K562 (cell line): ENCODE data around the gene TRAPPC4. TPM values are rescaled to one million over a fixed set of nuclear protein-coding genes. Genes with fewer than 3 reads are reported as not detected.

ENCODE experiments used
- CBX1 ChIP-seq: sonication (generic); IDR thresholded peaks from 2 replicates; pipeline ENCODE4 v1.6.1; 2016; ENCODE audit warnings: antibody characterized with exemption, low read depth, mild to moderate bottlenecking
- ERF ChIP-seq: fragments of 450-650 bp; formaldehyde crosslinking; IDR thresholded peaks from 2 replicates; pipeline ENCODE4 v1.4.0; 2020; ENCODE audit warnings: mild to moderate bottlenecking, mixed read lengths
- L3MBTL2 ChIP-seq: fragments of 450-650 bp; IDR thresholded peaks from 2 replicates; pipeline ENCODE4 v1.6.1; 2016; ENCODE audit warnings: mild to moderate bottlenecking, moderate library complexity
- MCM3 ChIP-seq: fragments of 450-650 bp; IDR thresholded peaks from 2 replicates; pipeline ENCODE4 v1.6.1; 2016
- MNT ChIP-seq, 2 experiments: fragments of 450-650 bp; conservative IDR thresholded peaks; 2 replicates each; pipeline ENCODE4 v1.6.1; 2017; ENCODE audit warnings: mild to moderate bottlenecking in 2 of 2, moderate library complexity in 2 of 2
- RAD21 ChIP-seq, 2 experiments: fragments of 250-450 bp in 1 of 2; fragments of 450-650 bp in 1 of 2; sonication (Bioruptor Pico) in 1 of 2; formaldehyde crosslinking in 1 of 2; IDR thresholded peaks in 1 of 2; conservative IDR thresholded peaks in 1 of 2; 2 replicates each; pipeline versions ENCODE4 v1.4.0 to v1.8.0; 2020 to 2022; ENCODE audit warnings: mild to moderate bottlenecking in 2 of 2, moderate library complexity in 1 of 2
- RBM39 ChIP-seq: fragments of 200-400 bp; formaldehyde crosslinking; optimal IDR thresholded peaks from 2 replicates; pipeline ENCODE3; 2018; ENCODE audit warnings: low read depth, low read length
- RNF2 ChIP-seq: sonication (generic); IDR thresholded peaks from 2 replicates; pipeline ENCODE4 v1.6.1; 2016
- SMARCA4 ChIP-seq: fragments of 450-650 bp; IDR thresholded peaks from 2 replicates; pipeline ENCODE4 v1.6.1; 2016
- SMARCC2 ChIP-seq: fragments of 450-650 bp; IDR thresholded peaks from 2 replicates; pipeline ENCODE4 v1.6.1; 2017; ENCODE audit warnings: antibody characterized with exemption, moderate library complexity, mild to moderate bottlenecking, low read depth
- STAT5B ChIP-seq: fragments of 250-450 bp; sonication (Bioruptor Pico); IDR thresholded peaks from 2 replicates; pipeline ENCODE4 v1.8.0; 2021; ENCODE audit warnings: mild to moderate bottlenecking, inconsistent platforms
- TSHZ1 ChIP-seq: fragments of 250-450 bp; sonication (Bioruptor Pico); IDR thresholded peaks from 2 replicates; pipeline ENCODE4 v1.4.0; 2020; ENCODE audit warnings: mild to moderate bottlenecking, moderate library complexity
- ZBTB8A ChIP-seq: fragments of 450-650 bp; IDR thresholded peaks from 2 replicates; pipeline ENCODE4 v1.6.1; 2018; ENCODE audit warnings: mild to moderate bottlenecking, moderate library complexity; ENCODE audit not compliant: partially characterized antibody
- ZFP36 ChIP-seq: fragments of 150-350 bp; IDR thresholded peaks from 2 replicates; pipeline ENCODE4 v1.6.1; 2018; ENCODE audit warnings: low read length, low read depth; ENCODE audit not compliant: partially characterized antibody
- ZNF143 ChIP-seq: sonication (generic); formaldehyde crosslinking; IDR thresholded peaks from 2 replicates; pipeline ENCODE4 v1.9.0; 2022; ENCODE audit warnings: mild to moderate bottlenecking, missing genetic modification reagents
- ZNF212 ChIP-seq: fragments of 450-650 bp; formaldehyde crosslinking; IDR thresholded peaks from 2 replicates; pipeline ENCODE4 v1.4.0; 2020; ENCODE audit warnings: mild to moderate bottlenecking
- ZNF217 ChIP-seq: sonication (generic); formaldehyde crosslinking; IDR thresholded peaks from 2 replicates; pipeline ENCODE4 v1.8.0; 2022; ENCODE audit warnings: mild to moderate bottlenecking, missing genetic modification reagents
- ZNF592 ChIP-seq: fragments of 450-650 bp; IDR thresholded peaks from 2 replicates; pipeline ENCODE4 v1.6.1; 2017; ENCODE audit warnings: antibody characterized with exemption, mild to moderate bottlenecking
- polyA plus RNA-seq, 8 experiments: library from polyadenylated mRNA; depleted of rRNA in 4 of 8; stranded (reverse) in 5 of 8; unstranded in 3 of 8; fragments of >200 nt; fragmentation: Nextera tagmentation in 2 of 8; fragmentation: Illumina TruSeq in 1 of 8; extraction: Ambion mirVana in 2 of 8; extraction: Trizol in 1 of 8; gene quantifications; 2 replicates each; pipeline versions ENCODE4 v1.2.1 to v1.2.3, GENCODE V29; 2011 to 2014; ENCODE audit warnings: inconsistent platforms in 1 of 8, missing spikeins in 1 of 8
- total RNA-seq, 7 experiments: library from RNA; depleted of rRNA in 6 of 7; stranded (reverse); fragments of >200 nt in 6 of 7; fragmentation: Illumina TruSeq in 2 of 7; extraction: Trizol in 2 of 7; gene quantifications; 2 replicates each; pipeline versions ENCODE4 v1.2.1 to v1.2.3, GENCODE V29; 2011 to 2021; ENCODE audit warnings: low replicate concordance in 1 of 7

TRAPPC4 gene
- total and polyA plus RNA-seq, 9 of the 15 experiments (the other 6 are each of a cell fraction or from before 2014, with no cell fraction given) = 121 to 524 (median 142) TPM

- TF ChIP-seq ZNF592 (no peak; the same call in none of the 2 replicates), RAD21 (CRISPR knock-in tag; conservative IDR thresholded peaks at IDR 0.05 in 1 of 2, IDR thresholded peaks at IDR 0.05 in 1 of 2) (peak; percentile 60 to 74; a peak in 3 of 4 replicates), MCM3 (no peak), ZNF143 (CRISPR knock-in tag) (peak; percentile 49; the same call in 1 of the 2 replicates), CBX1 (peak; percentile 67; the same call in 1 of the 2 replicates), STAT5B (CRISPR knock-in tag) (no peak), ERF (0 out of 2 replicates have a peak, but pooled peaks have one; percentile 45), ZNF217 (CRISPR knock-in tag) (no peak), L3MBTL2 (peak; percentile 100), SMARCC2 (no peak), ZFP36 (peak; percentile 26), RBM39 (no peak), SMARCA4 (no peak), ZBTB8A (no peak), MNT (conservative IDR thresholded peaks at IDR 0.05) (peak; percentile 82), ZNF212 (CRISPR knock-in tag) (no peak), TSHZ1 (CRISPR knock-in tag) (no peak), RNF2 (peak; percentile 94)
Observed at GRCh38 chr11:119030329-119031047, 11.9 kb downstream of the TRAPPC4 start, which contains the start of gene SLC37A4 (continued).
